Measurements from ENCODE around the gene TLE6. TPM values are rescaled to one million over a fixed set of nuclear protein-coding genes. Genes with fewer than 3 reads are reported as not detected.
A peak's percentile ranks its signal among the peaks of the same experiment; 100 is the strongest.

Gene TLE6
- total RNA-seq, 6 experiments from 2014 or later, result 0.82 to 3.0 (median 1.2) TPM

DNA sequence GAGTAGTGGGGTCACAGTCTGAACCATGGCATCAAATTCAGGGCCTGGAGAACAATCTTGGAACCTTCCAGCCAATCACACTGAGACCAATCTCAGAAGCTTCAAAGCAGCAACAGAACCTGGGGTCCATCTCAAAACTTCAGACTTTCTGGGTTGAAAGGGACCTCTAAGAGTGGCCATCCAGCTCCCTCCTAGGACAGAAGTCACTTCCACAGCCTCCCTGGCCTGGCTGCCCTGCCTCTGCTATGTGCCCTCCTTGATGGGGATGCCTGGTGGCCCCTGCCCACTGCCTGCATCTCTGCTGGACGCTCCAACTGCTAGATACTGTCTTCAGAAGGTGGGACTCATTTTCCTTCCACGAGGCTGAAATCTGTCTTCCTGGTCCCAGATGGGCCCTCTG, 49.9 kb downstream of the TLE6 start:
- H3K36me3 Mint-ChIP-seq (ENCODE audit: low read depth), result no peaks in the 10 kb centered on the region

DNA sequence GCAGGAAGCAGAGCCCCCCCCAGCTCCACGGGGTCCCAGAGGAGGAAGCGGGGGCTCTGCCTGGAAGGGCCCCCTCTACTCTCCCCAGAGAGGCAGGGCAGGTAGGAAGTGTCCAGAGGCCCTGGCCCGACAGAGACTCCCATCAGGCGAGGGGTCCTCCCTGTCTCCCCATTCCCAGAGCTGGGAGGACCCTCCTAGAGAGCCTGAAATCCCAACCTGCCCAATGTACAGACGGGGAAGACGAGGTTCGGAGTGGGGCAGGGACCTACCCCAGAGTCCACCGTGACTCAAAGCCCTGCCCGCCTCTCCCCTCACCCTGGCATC, 50.6 kb downstream of the TLE6 start:
- Mint-ChIP-seq H3K9me3 (no peaks in the 10 kb centered on the region), H3K36me3 (ENCODE audit: low read depth) (no peaks in the 10 kb centered on the region), H3K4me1 (ENCODE audit: low read depth) (peaks cover 13% of the 10 kb centered on the region), H3K27me3 (ENCODE audit: insufficient read depth) (peaks cover 52% of the 10 kb centered on the region), H3K27ac (no peak overlapping the region), H3K4me3 (no peak overlapping the region)
- TF ChIP-seq, protein P1, sequence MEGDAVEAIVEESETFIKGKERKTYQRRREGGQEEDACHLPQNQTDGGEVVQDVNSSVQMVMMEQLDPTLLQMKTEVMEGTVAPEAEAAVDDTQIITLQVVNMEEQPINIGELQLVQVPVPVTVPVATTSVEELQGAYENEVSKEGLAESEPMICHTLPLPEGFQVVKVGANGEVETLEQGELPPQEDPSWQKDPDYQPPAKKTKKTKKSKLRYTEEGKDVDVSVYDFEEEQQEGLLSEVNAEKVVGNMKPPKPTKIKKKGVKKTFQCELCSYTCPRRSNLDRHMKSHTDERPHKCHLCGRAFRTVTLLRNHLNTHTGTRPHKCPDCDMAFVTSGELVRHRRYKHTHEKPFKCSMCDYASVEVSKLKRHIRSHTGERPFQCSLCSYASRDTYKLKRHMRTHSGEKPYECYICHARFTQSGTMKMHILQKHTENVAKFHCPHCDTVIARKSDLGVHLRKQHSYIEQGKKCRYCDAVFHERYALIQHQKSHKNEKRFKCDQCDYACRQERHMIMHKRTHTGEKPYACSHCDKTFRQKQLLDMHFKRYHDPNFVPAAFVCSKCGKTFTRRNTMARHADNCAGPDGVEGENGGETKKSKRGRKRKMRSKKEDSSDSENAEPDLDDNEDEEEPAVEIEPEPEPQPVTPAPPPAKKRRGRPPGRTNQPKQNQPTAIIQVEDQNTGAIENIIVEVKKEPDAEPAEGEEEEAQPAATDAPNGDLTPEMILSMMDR (IDR thresholded peaks at IDR 0.05), result no peak
- no peak for DNase-seq

More for the DNA sequence above, 49.9 kb downstream of the TLE6 start:
- H3K27me3 Mint-ChIP-seq (ENCODE audit: insufficient read depth), result peaks cover 48% of the 10 kb centered on the region
- no peak for DNase-seq
- TF ChIP-seq, protein P1 (IDR thresholded peaks at IDR 0.05), result no peak
- H3K27ac Mint-ChIP-seq, result no peak overlapping the region
- no peak overlapping the region for H3K4me3 Mint-ChIP-seq
- peaks cover 13% of the 10 kb centered on the region for H3K4me1 Mint-ChIP-seq (ENCODE audit: low read depth)
- no peaks in the 10 kb centered on the region for H3K9me3 Mint-ChIP-seq

DNA sequence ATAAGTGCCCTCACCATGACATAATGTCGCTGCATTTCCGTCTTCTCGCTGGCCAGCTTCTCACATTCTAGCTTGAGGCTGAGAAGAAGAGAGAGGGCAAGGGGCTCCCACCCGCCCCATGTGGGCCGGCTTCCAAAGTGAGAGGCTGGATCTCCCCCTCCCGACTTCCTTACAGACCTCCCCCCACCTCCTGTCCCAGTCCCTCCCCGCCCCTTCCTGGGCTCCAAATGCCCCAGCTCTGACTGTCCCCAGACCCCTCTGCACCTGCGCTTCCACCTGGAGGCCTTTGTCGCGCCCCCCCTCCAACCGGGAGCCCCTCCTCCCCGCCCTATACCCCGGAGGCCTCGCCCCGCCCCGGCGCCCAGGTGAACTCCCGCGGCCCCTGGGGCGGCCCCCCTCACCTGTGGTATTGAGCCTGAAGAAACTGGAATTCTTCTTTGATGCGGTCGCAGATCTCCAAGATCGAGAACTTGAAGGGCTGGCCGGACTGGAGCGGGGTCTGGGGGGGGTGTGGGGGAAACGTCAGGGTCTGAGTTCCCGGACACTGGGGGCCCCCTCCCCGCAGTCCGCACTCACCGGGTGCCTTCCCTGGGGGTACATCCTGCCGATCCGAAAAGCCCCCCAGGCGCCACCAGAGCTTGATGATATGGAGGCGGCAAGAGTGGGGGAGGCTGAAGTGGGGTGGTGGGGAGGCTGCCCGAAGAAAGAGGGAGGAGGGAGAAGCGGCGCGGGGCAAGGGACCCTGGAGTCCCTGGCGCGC, 51.1 kb downstream of the TLE6 start:
- Mint-ChIP-seq H3K27me3 (ENCODE audit: insufficient read depth) (peaks cover 52% of the 10 kb centered on the region), H3K9me3 (no peaks in the 10 kb centered on the region), H3K36me3 (ENCODE audit: low read depth) (no peaks in the 10 kb centered on the region), H3K4me3 (no peak overlapping the region), H3K4me1 (ENCODE audit: low read depth) (peaks cover 13% of the 10 kb centered on the region), H3K27ac (no peak overlapping the region)
- TF ChIP-seq, protein P1 (IDR thresholded peaks at IDR 0.05), result no peak
- DNase-seq, result no peak

DNA sequence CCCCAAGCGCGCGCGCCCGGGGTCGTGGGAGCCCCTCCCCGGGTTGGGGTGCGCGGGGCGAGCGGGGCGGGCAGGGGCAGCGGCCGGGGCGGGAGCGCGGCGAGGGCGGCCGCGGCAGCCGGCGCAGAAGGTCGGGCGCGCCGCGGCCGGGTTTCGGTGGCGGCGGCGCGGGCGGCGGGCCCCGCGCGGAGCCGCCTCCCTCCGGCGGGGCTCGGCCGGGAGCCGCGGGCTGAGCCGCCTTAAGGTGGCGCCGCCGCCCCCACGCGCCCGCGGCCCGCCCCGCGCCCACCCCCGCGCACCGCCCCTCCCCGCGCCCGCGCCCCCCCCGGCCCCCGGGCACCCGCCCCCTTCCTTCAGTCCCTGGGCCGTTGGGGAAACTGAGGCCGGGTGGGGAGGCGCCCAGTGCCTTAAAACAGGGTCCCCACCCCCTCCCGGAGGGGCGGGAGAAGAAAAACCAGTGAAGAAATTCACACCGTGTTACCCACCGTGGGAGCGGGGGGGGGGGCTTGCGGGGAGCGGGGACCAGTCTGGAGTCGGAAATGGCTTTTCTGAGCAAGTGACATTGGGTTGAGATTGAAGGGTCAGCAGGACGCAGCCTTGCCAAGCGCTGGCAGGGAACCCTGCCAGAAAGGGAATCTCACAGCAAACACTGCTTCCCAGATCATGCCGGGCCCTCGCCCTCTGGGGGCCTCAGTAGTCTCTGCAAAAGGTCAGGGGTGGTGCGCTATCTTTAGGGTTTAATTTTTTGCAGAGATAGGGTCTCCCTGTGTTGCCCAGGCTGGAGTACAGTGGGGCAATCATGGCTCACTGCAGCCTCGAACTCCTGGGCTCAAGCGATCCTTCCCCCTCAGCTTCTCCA, 51.9 kb downstream of the TLE6 start, which contains the start of gene TLE2:
TSS of gene TLE2 (minus strand) at position 216 of the 859 bp plus-strand sequence. CDS start 376 bp downstream, outside the sequence.
- no peaks in the 10 kb centered on the region for H3K36me3 Mint-ChIP-seq (ENCODE audit: low read depth)
- H3K4me3 Mint-ChIP-seq, result peak within 1 kb of the TSS; percentile 45
- no peak for DNase-seq
- no peaks in the 10 kb centered on the region for H3K9me3 Mint-ChIP-seq
- TF ChIP-seq, protein P1 (IDR thresholded peaks at IDR 0.05), result no peak
- no peak within 1 kb of the TSS for H3K27ac Mint-ChIP-seq
- peaks cover 21% of the 10 kb centered on the region for H3K4me1 Mint-ChIP-seq (ENCODE audit: low read depth)
- H3K27me3 Mint-ChIP-seq (ENCODE audit: insufficient read depth), result peaks cover 48% of the 10 kb centered on the region

DNA sequence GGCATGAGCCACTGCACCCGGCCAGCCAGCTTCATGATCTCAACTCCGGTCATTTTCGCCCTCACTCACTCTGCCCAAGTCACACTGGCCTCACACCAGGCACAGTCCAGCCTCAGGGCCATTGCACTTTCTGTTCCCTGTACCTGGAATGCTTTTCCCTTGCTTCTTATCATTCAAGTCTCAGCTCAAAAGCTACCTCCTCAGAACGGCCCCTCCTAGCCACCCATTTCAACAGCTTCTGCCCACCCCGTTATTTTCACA, 54.2 kb downstream of the TLE6 start:
- Mint-ChIP-seq H3K27me3 (ENCODE audit: insufficient read depth) (peaks cover 45% of the 10 kb centered on the region), H3K36me3 (ENCODE audit: low read depth) (no peaks in the 10 kb centered on the region), H3K4me1 (ENCODE audit: low read depth) (peaks cover 43% of the 10 kb centered on the region), H3K27ac (no peak overlapping the region), H3K4me3 (no peak overlapping the region), H3K9me3 (no peaks in the 10 kb centered on the region)
- TF ChIP-seq, protein P1 (IDR thresholded peaks at IDR 0.05), result no peak
- no peak for DNase-seq
